ENCODE measurements around the gene ZBED5. TPM values are rescaled to one million over a fixed set of nuclear protein-coding genes. Genes with fewer than 3 reads are reported as not detected.
A peak's percentile ranks its signal among the peaks of the same experiment; 100 is the strongest.

Gene ZBED5
- total RNA-seq, 2 experiments from 2014 or later: 71.1 to 72.0 TPM

DNA sequence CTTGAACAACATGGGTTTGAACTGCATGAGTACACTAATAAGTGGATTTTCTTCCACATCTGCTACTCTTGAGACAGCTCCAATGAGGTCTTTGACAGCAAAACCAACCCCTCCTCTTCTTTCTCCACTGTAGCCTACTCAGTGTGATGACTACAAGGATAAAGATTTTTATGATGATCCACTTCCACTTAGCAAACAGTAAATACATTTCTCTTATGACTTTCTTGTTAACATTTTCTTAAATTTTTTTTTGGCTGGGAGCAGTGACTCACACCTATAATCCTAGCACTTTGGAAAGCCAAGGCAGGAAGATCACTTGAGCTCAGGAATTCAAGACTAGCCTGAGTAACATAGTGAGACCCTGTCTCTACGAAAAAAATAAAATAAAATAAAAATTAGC, 39.3 kb downstream of the ZBED5 start:
- H3K36me3 Mint-ChIP-seq (ENCODE audit: low read depth): peaks cover 5% of the 10 kb centered on the region
- no peak overlapping the region for H3K4me3 Mint-ChIP-seq
- Histone ChIP-seq H3K4me1 (ENCODE audit: insufficient read depth, low read length) (no peaks in the 10 kb centered on the region), H3K9me3 (ENCODE audit: control insufficient read depth in 1 of 2, insufficient read depth in 1 of 2, low read length in 2 of 2) (no peaks in the 10 kb centered on the region), H3K4me3 (ENCODE audit: low read length) (no peak overlapping the region), H3K27me3 (ENCODE audit: control insufficient read depth in 1 of 2, insufficient read depth in 2 of 2, low read length in 2 of 2) (no peaks in the 10 kb centered on the region), H3K27ac (ENCODE audit: low read depth in 1 of 2, low read length in 2 of 2) (no peak overlapping the region), H3K36me3 (ENCODE audit: insufficient read depth, low read length) (no peaks in the 10 kb centered on the region)
- no peak overlapping the region for H3K27ac Mint-ChIP-seq
- ChIA-PET POLR2A (interaction anchor here (5.2 kb wide), 1 partner anchor 10 kb away, joined by 27 read pairs; the partner anchor contains the start of gene EIF4G2), CTCF (no interaction called here)
- intact Hi-C loops (cut with DNase I, micrococcal nuclease): no loop called here
- no peaks in the 10 kb centered on the region for H3K4me1 Mint-ChIP-seq (ENCODE audit: low read depth)
- no peaks in the 10 kb centered on the region for H3K27me3 Mint-ChIP-seq
- ATAC-seq (ENCODE audit: poor library complexity): no peak
- no peaks in the 10 kb centered on the region for H3K9me3 Mint-ChIP-seq
- no peak for DNase-seq
- TF ChIP-seq, protein P1, sequence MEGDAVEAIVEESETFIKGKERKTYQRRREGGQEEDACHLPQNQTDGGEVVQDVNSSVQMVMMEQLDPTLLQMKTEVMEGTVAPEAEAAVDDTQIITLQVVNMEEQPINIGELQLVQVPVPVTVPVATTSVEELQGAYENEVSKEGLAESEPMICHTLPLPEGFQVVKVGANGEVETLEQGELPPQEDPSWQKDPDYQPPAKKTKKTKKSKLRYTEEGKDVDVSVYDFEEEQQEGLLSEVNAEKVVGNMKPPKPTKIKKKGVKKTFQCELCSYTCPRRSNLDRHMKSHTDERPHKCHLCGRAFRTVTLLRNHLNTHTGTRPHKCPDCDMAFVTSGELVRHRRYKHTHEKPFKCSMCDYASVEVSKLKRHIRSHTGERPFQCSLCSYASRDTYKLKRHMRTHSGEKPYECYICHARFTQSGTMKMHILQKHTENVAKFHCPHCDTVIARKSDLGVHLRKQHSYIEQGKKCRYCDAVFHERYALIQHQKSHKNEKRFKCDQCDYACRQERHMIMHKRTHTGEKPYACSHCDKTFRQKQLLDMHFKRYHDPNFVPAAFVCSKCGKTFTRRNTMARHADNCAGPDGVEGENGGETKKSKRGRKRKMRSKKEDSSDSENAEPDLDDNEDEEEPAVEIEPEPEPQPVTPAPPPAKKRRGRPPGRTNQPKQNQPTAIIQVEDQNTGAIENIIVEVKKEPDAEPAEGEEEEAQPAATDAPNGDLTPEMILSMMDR (IDR thresholded peaks at IDR 0.05): no peak

DNA sequence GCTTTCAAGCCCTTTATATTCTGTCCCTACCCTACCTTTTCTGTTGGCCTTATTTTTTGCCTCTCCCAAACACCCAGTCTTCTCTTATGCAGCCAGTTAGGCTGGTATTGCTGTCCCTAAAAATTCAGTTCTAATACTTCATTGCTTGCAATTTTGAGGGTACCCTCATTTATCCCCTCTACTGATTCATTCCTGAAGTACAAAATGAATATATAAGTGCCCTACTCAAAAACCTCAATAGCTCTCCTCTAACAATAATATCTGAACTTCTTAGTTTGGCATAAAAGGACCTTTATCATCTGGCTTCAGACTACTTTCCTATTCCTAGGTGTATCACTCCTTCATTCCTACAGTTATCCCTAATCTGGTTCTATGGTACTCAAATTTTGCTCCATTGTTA, 43.9 kb downstream of the ZBED5 start:
- no peak overlapping the region for H3K4me3 Mint-ChIP-seq
- H3K27ac Mint-ChIP-seq: no peak overlapping the region
- peaks cover 13% of the 10 kb centered on the region for H3K4me1 Mint-ChIP-seq (ENCODE audit: low read depth)
- DNase-seq (no peak), ATAC-seq (ENCODE audit: poor library complexity) (no peak)
- POLR2A ChIA-PET: interaction anchor here (0.6 kb wide), 1 partner anchor 44 kb away, joined by 3 read pairs; the partner anchor contains the start of gene ZBED5
- H3K4me3 ChIP-seq (ENCODE audit: low read length): no peak overlapping the region
- intact Hi-C loops (cut with DNase I, micrococcal nuclease): no loop called here
- TF ChIP-seq, protein P1 (IDR thresholded peaks at IDR 0.05): no peak
- no peak overlapping the region for H3K27ac ChIP-seq (ENCODE audit: low read depth in 1 of 2, low read length in 2 of 2)
- peaks cover 5% of the 10 kb centered on the region for H3K4me1 ChIP-seq (ENCODE audit: insufficient read depth, low read length)
- no peaks in the 10 kb centered on the region for H3K27me3 Mint-ChIP-seq
- H3K9me3 ChIP-seq (ENCODE audit: control insufficient read depth in 1 of 2, insufficient read depth in 1 of 2, low read length in 2 of 2): no peaks in the 10 kb centered on the region
- no peaks in the 10 kb centered on the region for H3K27me3 ChIP-seq (ENCODE audit: control insufficient read depth in 1 of 2, insufficient read depth in 2 of 2, low read length in 2 of 2)
- H3K36me3 ChIP-seq (ENCODE audit: insufficient read depth, low read length): no peaks in the 10 kb centered on the region
- peaks cover 3% of the 10 kb centered on the region for H3K36me3 Mint-ChIP-seq (ENCODE audit: low read depth)
- CTCF ChIA-PET: interaction anchor here (0.6 to 2.4 kb wide), 2 partner anchors 22 to 77 kb away, joined by 5 to 7 read pairs; no protein-coding TSS in a partner anchor
- no peaks in the 10 kb centered on the region for H3K9me3 Mint-ChIP-seq

DNA sequence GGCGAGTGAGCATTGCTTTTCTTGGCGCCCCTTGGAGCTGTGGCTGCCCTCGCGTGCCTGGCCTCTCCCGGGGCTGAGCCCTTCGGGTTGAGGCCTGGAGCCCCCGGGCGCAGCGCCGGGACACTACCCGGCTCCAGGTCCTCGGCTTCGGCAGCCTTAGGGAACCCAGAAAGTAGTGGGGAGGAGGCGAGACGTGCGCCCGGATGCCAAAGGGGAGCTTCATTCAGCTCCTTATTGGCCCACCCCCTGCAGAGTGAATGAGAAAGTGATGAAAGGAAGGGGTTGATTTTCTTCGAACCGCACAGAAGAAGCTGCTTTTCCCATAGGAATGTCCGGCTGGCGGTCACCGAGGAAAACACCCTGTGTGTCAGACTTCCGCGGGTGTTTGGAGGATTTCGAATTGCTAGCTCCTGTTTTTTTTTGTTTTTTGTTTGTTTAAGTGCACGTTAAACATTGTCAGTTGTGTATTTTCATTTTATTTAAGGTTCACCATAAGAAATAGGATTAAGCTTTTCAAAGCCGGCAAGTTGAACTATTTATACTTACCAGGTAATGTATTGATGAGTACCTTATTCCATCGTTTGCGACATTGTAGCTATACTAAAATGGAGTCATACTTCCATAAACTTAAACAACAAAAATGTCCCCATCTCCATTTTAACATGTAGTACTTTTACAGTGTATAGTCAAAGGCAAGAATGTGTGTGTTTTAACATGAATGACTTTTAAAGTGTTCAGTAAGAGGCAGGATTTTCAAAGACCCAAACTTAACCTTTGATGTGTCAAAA, 48.3 kb downstream of the ZBED5 start:
- ATAC-seq (ENCODE audit: poor library complexity) (peak; percentile 8), DNase-seq (peak in 10 of 14 experiments; percentile 17 to 60 (median 38))
- Mint-ChIP-seq H3K27me3 (no peaks in the 10 kb centered on the region), H3K4me3 (peak overlapping the region; percentile 99), H3K36me3 (ENCODE audit: low read depth) (peaks cover 46% of the 10 kb centered on the region), H3K9me3 (no peaks in the 10 kb centered on the region), H3K4me1 (ENCODE audit: low read depth) (peaks cover 51% of the 10 kb centered on the region), H3K27ac (peak overlapping the region; percentile 100)
- no peaks in the 10 kb centered on the region for H3K27me3 ChIP-seq (ENCODE audit: control insufficient read depth in 1 of 2, insufficient read depth in 2 of 2, low read length in 2 of 2)
- TF ChIP-seq, protein P1 (IDR thresholded peaks at IDR 0.05): no peak
- peak overlapping the region; percentile 95 to 99 for H3K27ac ChIP-seq (ENCODE audit: low read depth in 1 of 2, low read length in 2 of 2)
- H3K4me3 ChIP-seq (ENCODE audit: low read length): peak overlapping the region; percentile 86
- peaks cover 27% of the 10 kb centered on the region for H3K4me1 ChIP-seq (ENCODE audit: insufficient read depth, low read length)
- peaks cover 26% of the 10 kb centered on the region for H3K36me3 ChIP-seq (ENCODE audit: insufficient read depth, low read length)
- intact Hi-C loops (cut with DNase I, micrococcal nuclease): loop anchor here (1.0 to 5.0 kb wide), 6 partner anchors 15 to 1497 kb away; partner anchors contain the start of genes TMEM41B (in 1 of the 2), USP47 (in 1 of the 2) and ZBED5 (in 1 of the 2)
- POLR2A ChIA-PET: interaction anchor here (0.7 to 4.5 kb wide), 56 partner anchors 9 to 1494 kb away, joined by 3 to 478 read pairs (median 6); partner anchors contain the start of genes AMPD3, CTR9, RNF141 and USP47
- CTCF ChIA-PET: interaction anchor here (0.6 to 3.7 kb wide), 11 partner anchors 9 to 1844 kb away, joined by 3 to 25 read pairs (median 3); partner anchors contain the start of genes RNF141 and ZBED5
- H3K9me3 ChIP-seq (ENCODE audit: control insufficient read depth in 1 of 2, insufficient read depth in 1 of 2, low read length in 2 of 2): no peaks in the 10 kb centered on the region

Measured in CD4-positive, alpha-beta T cell (primary cell).